ENCODE data around the gene ITGA6. TPM values are rescaled to one million over a fixed set of nuclear protein-coding genes. Genes with fewer than 3 reads are reported as not detected.

The ITGA6 gene
- total and polyA plus RNA-seq, 2 donors from 2014 or later = 32.8 to 89.1 TPM

DNA sequence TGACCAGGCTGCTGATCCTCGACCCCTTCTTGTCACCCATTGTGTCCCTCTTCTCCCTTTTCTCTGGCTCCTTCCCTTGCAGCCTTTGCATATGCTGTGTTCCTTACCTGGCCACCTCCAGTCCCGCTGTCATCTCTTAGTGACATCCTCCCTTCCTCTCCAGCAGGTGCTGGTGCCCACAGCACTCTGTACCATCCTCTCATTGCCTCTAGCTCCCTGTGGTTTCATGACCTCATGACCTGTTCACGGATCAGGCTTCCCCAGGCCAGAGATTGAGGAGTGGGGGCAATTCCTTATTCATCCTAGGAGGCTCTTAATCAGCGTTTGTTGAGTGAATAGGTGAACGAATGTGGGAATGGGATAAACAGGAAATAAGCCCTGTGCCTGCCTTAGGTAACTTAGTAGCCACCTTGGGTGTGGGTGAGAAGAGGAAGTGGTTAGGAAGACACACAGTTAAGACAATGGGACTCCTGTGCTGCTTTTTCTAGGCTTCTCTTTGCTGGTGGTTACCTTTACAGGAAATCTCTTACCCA lies 35.5 kb downstream of the ITGA6 start:
- H3K9ac ChIP-seq (ENCODE audit: low read length in 3 of 3) = no peak overlapping the region
- TF ChIP-seq CTCF (IDR thresholded peaks at IDR 0.05; ENCODE audit: borderline replicate concordance, extremely low read depth, insufficient read depth) = no peak
- H3K9me3 ChIP-seq (ENCODE audit: control insufficient read depth in 2 of 3, insufficient read depth in 1 of 3, low read length in 3 of 3) = no peaks in the 10 kb centered on the region
- intact Hi-C loops (cut with DNase I) = loop anchor here (5.0 kb wide), 1 partner anchor 291 kb away; no protein-coding TSS in a partner anchor
- peaks cover 0 to 33% (median 24%) of the 10 kb centered on the region in 3 donors for H3K4me1 ChIP-seq (ENCODE audit: control insufficient read depth in 2 of 3, insufficient read depth in 2 of 3, low read depth in 1 of 3, low read length in 3 of 3)
- H3K27ac ChIP-seq (ENCODE audit: low read depth in 2 of 2, low read length in 2 of 2) = peak overlapping the region; percentile 19 to 20
- FAIRE-seq (no peak), DNase-seq (no peak)
- H3K4me3 ChIP-seq (ENCODE audit: low read length in 3 of 3) = no peak overlapping the region
- H3K36me3 ChIP-seq (ENCODE audit: control insufficient read depth in 2 of 3, insufficient read depth in 3 of 3, low read length in 3 of 3) = peaks cover 0 to 11% (median 6%) of the 10 kb centered on the region in 3 donors
- no peaks in the 10 kb centered on the region for H3K27me3 ChIP-seq (ENCODE audit: control insufficient read depth, insufficient read depth, low read length)

GRCh38 chr2:172464400-172465129 lies 37.2 kb downstream of the ITGA6 start:
- intact Hi-C loops (cut with DNase I) = loop anchor here (5.0 kb wide), 1 partner anchor 292 kb away; no protein-coding TSS in a partner anchor
- FAIRE-seq (no peak), DNase-seq (no peak)
- Histone ChIP-seq H3K4me3 (ENCODE audit: low read length in 3 of 3) (no peak overlapping the region), H3K9ac (ENCODE audit: low read length in 3 of 3) (no peak overlapping the region), H3K27ac (ENCODE audit: low read depth in 2 of 2, low read length in 2 of 2) (peak overlapping the region in 1 of 2 donors; percentile 27), H3K4me1 (ENCODE audit: control insufficient read depth in 2 of 3, insufficient read depth in 2 of 3, low read depth in 1 of 3, low read length in 3 of 3) (peaks cover 0 to 27% (median 24%) of the 10 kb centered on the region in 3 donors), H3K9me3 (ENCODE audit: control insufficient read depth in 2 of 3, insufficient read depth in 1 of 3, low read length in 3 of 3) (no peaks in the 10 kb centered on the region), H3K27me3 (ENCODE audit: control insufficient read depth, insufficient read depth, low read length) (no peaks in the 10 kb centered on the region), H3K36me3 (ENCODE audit: control insufficient read depth in 2 of 3, insufficient read depth in 3 of 3, low read length in 3 of 3) (peaks cover 0 to 16% (median 6%) of the 10 kb centered on the region in 3 donors)
- TF ChIP-seq CTCF (IDR thresholded peaks at IDR 0.05; ENCODE audit: borderline replicate concordance, extremely low read depth, insufficient read depth) = no peak

- H3K36me3 ChIP-seq (ENCODE audit: control insufficient read depth in 2 of 3, insufficient read depth in 3 of 3, low read length in 3 of 3) = peaks cover 0 to 16% (median 6%) of the 10 kb centered on the region in 3 donors
- H3K27ac ChIP-seq (ENCODE audit: low read depth in 2 of 2, low read length in 2 of 2) = no peak overlapping the region
- peaks cover 0 to 24% (median 23%) of the 10 kb centered on the region in 3 donors for H3K4me1 ChIP-seq (ENCODE audit: control insufficient read depth in 2 of 3, insufficient read depth in 2 of 3, low read depth in 1 of 3, low read length in 3 of 3)
- intact Hi-C loops (cut with DNase I) = no loop called here
- H3K9ac ChIP-seq (ENCODE audit: low read length in 3 of 3) = peak overlapping the region in 1 of 3 donors; percentile 4
- no peaks in the 10 kb centered on the region for H3K9me3 ChIP-seq (ENCODE audit: control insufficient read depth in 2 of 3, insufficient read depth in 1 of 3, low read length in 3 of 3)
- DNase-seq (peak in 4 of 5 donors; percentile 68 to 86 (median 76)), FAIRE-seq (peak; percentile 82)
- peak overlapping the region in 1 of 3 donors; percentile 26 for H3K4me3 ChIP-seq (ENCODE audit: low read length in 3 of 3)
- H3K27me3 ChIP-seq (ENCODE audit: control insufficient read depth, insufficient read depth, low read length) = no peaks in the 10 kb centered on the region
- peak; percentile 76 for TF ChIP-seq CTCF (IDR thresholded peaks at IDR 0.05; ENCODE audit: borderline replicate concordance, extremely low read depth, insufficient read depth)
These were observed 38.3 kb downstream of the ITGA6 start for GRCh38 chr2:172465417-172466334.

Data from kidney (tissue), 14 donors.